Uterus (tissue), 2 donors: ENCODE data around the gene CHST3.

Experiments
- POLR2A ChIP-seq, 2 donors: fragments of 450-650 bp; IDR thresholded peaks; one replicate each; pipeline ENCODE4 v1.6.1; 2016; ENCODE audit warnings: antibody characterized with exemption in 2 of 2, mild to moderate bottlenecking in 1 of 2, moderate library complexity in 1 of 2
- TF ChIP-seq, protein P1 (sequence below), 4 experiments: fragments of 200-600 bp in 2 of 4; fragments of 450-650 bp in 2 of 4; sonication (generic) in 2 of 4; IDR thresholded peaks; one replicate each; pipeline ENCODE4 v1.5.1; 2016 to 2019; ENCODE audit warnings: antibody characterized with exemption in 4 of 4, mild to moderate bottlenecking in 2 of 4, moderate library complexity in 1 of 4

DNA sequence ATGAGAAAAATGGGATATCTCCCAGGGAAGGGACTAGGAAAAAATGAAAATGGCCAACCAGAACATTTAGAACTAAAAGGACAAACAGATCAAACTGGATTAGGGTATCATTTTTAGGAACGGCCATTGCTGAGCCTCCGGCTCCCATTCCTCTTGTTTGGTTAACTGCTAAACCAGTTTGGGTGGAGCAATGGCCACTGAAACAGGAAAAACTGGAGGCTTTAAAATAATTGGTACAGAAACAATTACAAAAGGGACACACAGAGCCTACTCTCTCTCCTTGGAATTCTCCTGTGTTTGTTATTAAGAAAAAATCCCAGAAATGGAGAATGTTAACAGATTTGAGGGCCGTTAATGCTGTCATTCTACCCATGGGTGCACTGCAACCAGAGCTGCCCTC, 4.7 kb upstream of the CHST3 start:
- TF ChIP-seq POLR2A (IDR thresholded peaks at IDR 0.05), result no peak
- TF ChIP-seq, protein P1, sequence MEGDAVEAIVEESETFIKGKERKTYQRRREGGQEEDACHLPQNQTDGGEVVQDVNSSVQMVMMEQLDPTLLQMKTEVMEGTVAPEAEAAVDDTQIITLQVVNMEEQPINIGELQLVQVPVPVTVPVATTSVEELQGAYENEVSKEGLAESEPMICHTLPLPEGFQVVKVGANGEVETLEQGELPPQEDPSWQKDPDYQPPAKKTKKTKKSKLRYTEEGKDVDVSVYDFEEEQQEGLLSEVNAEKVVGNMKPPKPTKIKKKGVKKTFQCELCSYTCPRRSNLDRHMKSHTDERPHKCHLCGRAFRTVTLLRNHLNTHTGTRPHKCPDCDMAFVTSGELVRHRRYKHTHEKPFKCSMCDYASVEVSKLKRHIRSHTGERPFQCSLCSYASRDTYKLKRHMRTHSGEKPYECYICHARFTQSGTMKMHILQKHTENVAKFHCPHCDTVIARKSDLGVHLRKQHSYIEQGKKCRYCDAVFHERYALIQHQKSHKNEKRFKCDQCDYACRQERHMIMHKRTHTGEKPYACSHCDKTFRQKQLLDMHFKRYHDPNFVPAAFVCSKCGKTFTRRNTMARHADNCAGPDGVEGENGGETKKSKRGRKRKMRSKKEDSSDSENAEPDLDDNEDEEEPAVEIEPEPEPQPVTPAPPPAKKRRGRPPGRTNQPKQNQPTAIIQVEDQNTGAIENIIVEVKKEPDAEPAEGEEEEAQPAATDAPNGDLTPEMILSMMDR (IDR thresholded peaks at IDR 0.05), result no peak
